ENCODE data around the gene LRRC63.
"Not testable (repeated sequence)": the region's sequence is repeated elsewhere in the genome, so short reads cannot be mapped to it uniquely, and the experiment has no call there.

Gene LRRC63, protein sequence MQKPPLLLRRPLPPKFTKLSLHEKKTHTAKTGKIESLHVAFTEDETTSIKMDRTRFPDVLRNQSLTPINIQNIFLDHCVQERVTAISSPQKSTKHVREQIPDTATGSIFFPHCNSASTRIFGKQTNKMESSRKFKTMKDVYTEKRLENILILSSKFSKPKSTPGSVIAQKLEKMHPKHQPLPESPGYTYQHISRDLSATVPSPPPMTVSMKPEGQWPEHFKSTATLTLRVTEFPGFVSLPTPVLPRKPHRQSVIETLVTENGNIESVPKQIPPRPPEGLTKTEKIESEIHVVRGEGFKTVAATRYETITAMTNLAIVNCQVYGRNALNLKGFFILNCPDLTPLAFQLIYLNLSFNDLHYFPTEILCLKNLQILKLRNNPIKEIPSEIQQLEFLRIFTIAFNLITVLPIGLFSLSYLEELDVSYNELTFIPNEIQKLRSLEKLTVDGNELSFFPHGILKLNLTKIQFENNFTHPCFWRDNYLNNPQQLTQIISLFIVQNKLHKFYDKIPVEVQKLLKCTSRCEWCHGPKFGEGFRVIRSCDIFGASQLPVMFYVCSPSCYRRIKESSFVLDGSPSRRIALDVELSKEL

GRCh38 chr13:46211483-46212351, at the start of gene LRRC63:
Gene LRRC63 (plus strand): TSS chr13:46211928. CDS start chr13:46213035, 1,107 bp downstream.
- FAIRE-seq: no peak

DNA sequence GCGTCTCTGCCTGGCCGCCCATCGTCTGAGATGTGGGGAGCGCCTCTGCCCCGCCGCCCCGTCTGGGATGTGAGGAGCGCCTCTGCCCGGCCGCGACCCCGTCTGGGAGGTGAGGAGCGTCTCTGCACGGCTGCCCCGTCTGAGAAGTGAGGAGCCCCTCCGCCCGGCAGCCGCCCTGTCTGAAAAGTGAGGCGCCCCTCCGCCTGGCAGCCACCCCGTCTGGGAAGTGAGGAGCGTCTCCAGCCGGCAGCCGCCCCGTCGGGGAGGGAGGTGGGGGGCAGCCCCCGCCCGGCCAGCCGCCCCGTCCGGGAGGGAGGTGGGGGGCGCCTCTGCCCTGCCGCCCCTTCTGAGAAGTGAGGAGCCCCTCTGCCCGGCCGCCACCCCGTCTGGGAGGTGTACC, 49.0 kb upstream of the LRRC63 start:
- FAIRE-seq: not testable (repeated sequence)

DNA sequence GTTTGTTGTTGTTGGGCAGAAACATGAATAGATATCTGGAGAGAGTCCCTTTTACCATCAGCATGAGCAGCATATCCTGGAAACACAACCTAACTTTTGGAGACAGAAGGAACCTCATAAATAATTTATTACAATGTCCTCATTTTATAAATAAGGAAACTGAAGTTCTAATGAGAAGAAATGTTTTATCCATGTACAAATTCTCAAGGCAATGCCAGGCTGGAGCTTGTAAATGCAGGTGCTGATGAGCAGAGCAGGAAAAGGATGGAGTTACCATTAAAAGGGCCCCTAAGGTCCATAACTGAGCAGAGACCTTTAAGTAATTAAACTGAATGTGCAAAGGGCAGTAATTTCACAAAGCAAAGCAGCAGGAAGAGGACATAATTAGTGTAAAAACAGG, 47.1 kb upstream of the LRRC63 start:
- no peak for FAIRE-seq

DNA sequence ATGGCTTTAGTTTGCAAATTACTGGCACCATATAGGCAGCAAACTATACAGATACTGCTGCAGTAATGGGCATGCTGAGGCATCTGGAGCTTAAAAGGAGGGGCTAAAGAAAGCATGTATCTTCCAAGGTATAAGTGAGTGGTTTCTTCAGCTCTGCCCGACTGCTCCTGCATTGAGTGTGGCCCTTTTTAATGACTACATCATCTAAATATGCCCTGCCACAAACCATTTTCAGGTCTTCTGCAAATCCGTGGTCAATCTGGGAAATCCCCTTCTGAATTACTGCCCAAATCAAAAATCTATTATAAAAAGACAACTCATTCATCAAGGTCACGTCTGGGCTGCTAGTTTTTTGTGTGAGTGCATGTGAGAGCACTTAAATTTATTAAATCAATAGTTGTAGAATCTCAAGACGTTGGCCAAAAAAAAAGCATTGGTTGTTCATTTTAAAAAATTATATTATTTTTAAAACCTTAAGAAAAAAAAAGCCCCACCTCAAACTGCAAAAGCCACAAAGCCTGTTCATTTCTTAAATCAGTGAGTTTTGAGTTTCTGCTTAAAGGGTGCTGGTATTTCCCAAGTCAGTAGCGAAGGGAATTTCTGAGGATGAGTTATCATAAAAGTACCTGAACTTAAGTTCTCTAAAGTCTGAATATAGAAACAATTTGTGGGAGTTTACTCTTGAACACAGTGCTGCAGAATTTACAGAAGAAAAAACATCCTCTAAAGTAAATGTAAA, 46.1 kb upstream of the LRRC63 start:
- FAIRE-seq: no peak

GRCh38 chr13:46166224-46166584, 45.5 kb upstream of the LRRC63 start:
- no peak for FAIRE-seq

DNA sequence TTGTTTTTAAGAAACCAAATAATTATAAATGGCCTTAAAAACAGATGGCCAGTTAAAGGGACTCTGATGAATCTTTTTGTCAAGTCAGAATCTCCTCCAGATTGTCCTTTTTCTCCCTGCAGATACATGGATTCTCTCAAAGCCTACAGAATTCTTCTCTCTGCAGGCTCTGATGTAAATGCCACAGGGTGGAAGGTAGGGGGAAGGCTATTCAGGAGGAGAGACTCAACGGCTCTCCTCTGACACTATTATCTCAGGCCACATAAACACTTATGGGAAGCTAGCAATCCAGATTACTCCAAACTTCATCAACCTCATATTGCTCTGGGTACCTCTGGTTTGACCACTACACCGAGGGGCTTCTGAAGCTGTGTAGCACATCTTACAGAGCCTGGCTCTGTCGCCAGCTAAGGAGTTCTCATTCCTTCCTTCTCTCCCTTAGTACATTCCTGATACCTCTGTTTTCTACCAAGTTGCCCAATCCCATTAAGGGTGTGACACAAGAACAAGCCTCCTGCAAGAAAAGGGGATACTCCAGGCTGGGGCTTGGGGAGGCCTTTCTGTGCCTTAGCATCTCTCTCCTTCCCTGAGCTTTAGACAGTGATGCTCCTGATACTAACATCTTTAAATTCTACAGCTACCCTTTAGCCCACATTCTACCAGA, 44.6 kb upstream of the LRRC63 start:
- no peak for FAIRE-seq

- FAIRE-seq: peak; percentile 43
Observed at GRCh38 chr13:46168341-46168740, 43.4 kb upstream of the LRRC63 start.

GRCh38 chr13:46168783-46169182, 42.9 kb upstream of the LRRC63 start:
- no peak for FAIRE-seq

DNA sequence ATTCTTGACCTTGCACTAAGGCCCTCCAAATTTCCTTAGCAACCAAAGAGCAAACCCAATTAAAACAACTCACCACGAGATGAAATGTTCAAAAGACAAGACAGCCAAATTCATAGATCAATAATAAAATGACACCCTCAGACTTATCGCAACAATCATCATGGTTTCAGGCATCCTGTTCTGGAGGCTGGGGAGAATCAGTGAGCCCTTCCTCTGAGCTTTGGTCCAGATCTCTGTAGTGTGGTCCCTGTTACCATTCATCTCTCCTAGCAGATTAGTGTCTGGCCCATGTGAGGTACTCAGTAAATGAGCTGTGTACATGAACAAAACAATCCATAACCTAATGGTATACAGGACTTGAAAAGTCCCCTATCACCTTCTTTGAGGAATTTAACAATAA, 42.0 kb upstream of the LRRC63 start:
- FAIRE-seq: no peak

DNA sequence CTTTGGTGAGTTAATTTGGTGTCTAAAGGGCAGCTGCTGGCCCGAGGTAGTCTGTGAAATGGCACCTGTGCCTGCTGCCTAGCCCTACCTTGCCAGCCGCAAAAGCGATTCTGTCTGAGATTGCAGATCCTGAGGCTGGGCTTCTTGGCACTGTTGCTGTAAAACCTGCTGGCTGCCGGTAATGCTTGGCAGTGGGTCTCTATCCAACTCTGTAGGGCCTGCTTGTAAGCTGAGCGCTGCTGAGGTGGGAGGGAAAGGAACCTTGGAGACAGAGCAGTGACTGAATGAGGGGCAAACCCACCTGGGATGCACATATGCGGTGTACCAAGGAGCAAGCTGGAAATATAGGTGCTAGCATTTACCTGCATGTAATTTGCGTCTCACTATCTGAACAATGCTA, 41.5 kb upstream of the LRRC63 start:
- no peak for FAIRE-seq

- no peak for FAIRE-seq
Observed at GRCh38 chr13:46170687-46171086, 41.0 kb upstream of the LRRC63 start.

GRCh38 chr13:46171217-46171616, 40.5 kb upstream of the LRRC63 start:
- no peak for FAIRE-seq

DNA sequence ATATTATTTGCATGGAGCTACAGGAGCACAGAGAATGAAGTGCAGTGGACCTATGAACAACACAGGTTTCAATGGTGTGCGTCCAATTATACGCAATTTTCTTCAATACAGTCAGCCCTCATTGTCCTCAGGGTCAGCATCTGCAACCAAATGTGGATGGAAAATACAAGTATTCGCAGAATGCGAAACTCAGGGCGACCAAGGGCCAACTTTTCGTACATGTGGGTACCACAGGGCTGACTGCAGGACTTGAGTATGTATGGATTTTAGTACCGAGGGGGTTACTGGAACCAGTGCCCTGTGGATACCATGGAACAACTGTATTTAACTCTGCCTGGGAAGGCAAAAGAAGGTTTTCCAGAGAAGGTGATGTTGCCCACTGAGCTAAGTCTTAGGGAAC, 40.0 kb upstream of the LRRC63 start:
- no peak for FAIRE-seq

DNA sequence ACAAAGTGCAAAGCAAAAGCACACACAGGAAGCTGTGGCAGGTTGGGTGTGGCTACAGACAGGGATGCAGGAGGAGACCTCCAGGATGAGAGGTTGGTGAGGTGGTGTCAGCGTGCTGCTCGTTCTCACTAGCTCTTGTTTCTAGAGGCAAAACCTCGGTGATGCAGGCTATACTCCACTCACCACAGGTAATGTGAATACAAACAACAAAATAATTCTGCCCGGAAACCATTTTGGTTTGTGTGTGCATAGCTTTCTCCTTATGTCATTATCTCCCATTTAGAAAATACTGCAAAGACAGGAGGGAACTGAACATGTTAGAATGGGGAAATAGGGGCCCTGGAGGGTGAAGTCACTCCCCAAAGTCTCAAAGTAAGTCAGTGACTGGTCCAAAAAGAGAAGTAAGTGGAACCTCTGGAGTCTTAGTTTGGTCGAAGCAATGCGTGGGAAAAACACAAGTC, 39.2 kb upstream of the LRRC63 start:
- FAIRE-seq: no peak

DNA sequence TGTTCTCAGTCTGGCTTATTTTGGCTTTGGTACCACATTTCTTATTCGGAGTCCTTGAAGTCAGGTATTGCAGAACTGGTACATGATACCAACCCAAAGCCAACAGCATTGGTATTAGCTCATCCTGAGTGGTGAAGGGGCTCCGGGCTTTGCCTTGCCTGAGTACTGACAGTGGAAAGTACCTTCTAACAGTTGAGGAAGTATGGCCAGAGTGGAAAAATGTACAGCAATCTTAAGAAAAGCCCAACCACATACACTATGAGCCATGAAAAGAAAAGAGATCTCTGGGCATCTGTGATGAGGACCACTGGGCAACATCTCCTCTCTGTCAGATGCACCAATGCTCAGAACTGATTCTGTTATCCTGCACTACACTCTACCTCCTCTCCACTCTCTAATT, 38.1 kb upstream of the LRRC63 start:
- FAIRE-seq: no peak

GRCh38 chr13:46176756-46177155, 35.0 kb upstream of the LRRC63 start:
- no peak for FAIRE-seq

GRCh38 chr13:46178143-46178542, 33.6 kb upstream of the LRRC63 start:
- no peak for FAIRE-seq

GRCh38 chr13:46178821-46179220, 32.9 kb upstream of the LRRC63 start:
- no peak for FAIRE-seq

- FAIRE-seq: no peak
Observed at GRCh38 chr13:46179491-46179908, 32.2 kb upstream of the LRRC63 start.

- no peak for FAIRE-seq
Observed at GRCh38 chr13:46179969-46180763, 31.6 kb upstream of the LRRC63 start.

GRCh38 chr13:46181377-46181839, 30.3 kb upstream of the LRRC63 start:
- FAIRE-seq: no peak
